ENCODE measurements around the gene LRP2.

DNA sequence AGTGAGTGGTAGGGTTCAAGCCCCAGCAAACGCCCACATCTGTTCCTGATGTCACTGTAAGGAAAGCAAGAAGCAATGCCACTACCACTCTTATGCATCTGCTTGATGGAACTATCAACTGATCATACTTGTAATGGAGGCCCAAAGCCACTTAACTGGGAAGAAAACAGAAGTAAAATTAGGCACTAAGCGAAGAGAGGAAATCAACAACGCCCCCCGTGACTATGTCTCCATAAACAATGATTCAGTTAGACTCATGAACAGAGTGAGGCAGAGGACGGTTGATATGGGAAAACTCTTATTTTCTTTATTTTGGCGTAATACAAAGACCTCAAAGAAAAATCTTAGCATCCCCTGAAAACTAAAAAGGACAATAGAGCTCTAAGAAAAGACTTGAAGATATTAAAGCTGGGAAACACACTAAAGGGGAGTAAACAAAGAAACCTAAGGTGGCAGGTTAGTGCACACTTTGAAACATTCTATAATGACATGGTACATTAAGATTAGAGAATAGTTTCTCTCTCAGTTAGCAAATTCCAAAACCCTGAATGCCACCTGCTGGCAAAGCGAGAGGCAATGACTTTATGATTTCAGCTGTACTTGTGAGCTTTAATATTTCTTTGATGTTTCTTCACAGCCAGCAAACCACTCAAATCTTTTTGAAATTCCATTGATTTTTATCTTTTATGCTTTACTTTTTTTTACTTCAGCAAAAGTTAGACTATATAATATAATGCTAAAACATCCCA is 86.5 kb downstream of the LRP2 start:
- TF ChIP-seq, protein P1, sequence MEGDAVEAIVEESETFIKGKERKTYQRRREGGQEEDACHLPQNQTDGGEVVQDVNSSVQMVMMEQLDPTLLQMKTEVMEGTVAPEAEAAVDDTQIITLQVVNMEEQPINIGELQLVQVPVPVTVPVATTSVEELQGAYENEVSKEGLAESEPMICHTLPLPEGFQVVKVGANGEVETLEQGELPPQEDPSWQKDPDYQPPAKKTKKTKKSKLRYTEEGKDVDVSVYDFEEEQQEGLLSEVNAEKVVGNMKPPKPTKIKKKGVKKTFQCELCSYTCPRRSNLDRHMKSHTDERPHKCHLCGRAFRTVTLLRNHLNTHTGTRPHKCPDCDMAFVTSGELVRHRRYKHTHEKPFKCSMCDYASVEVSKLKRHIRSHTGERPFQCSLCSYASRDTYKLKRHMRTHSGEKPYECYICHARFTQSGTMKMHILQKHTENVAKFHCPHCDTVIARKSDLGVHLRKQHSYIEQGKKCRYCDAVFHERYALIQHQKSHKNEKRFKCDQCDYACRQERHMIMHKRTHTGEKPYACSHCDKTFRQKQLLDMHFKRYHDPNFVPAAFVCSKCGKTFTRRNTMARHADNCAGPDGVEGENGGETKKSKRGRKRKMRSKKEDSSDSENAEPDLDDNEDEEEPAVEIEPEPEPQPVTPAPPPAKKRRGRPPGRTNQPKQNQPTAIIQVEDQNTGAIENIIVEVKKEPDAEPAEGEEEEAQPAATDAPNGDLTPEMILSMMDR (IDR thresholded peaks at IDR 0.05): no peak
- TF ChIP-seq POLR2AphosphoS5 (IDR thresholded peaks at IDR 0.05): no peak

Measured in stomach (tissue), 4 donors.